ENCODE results near the gene NPAS4. TPM values are rescaled to one million over a fixed set of nuclear protein-coding genes. Genes with fewer than 3 reads are reported as not detected.

NPAS4 gene
- total RNA-seq, 1 experiment from 2014 or later, result 1.6 TPM

GRCh38 chr11:66454828-66455227 is 34.0 kb downstream of the NPAS4 start:
- Histone ChIP-seq H4K91ac (ENCODE audit: insufficient read length, low read depth, low read length) (no peak overlapping the region), H3K79me1 (ENCODE audit: insufficient read depth, low read depth, low read length, poor library complexity, severe bottlenecking) (no peaks in the 10 kb centered on the region), H3K18ac (ENCODE audit: insufficient read length, low read depth, low read length) (no peak overlapping the region), H3T11ph (ENCODE audit: low read length) (no peak overlapping the region), H2BK20ac (ENCODE audit: low read depth, low read length, poor library complexity, severe bottlenecking) (no peak overlapping the region), H3K23ac (ENCODE audit: insufficient read length, low read depth, low read length) (no peak overlapping the region), H3K14ac (ENCODE audit: insufficient read depth, low read length) (no peak overlapping the region), H2BK12ac (ENCODE audit: insufficient read length, low read depth, low read length) (no peak overlapping the region), H3K79me2 (ENCODE audit: insufficient read depth, low read length) (no peaks in the 10 kb centered on the region), H3K27me3 (ENCODE audit: insufficient read depth, low read length) (no peaks in the 10 kb centered on the region), H3K27ac (ENCODE audit: insufficient read length, low read depth, low read length) (no peak overlapping the region), H2BK15ac (ENCODE audit: low read depth, low read length) (no peak overlapping the region), H2BK5ac (ENCODE audit: insufficient read length, low read length) (no peak overlapping the region), H2BK120ac (ENCODE audit: low read depth, low read length, poor library complexity, severe bottlenecking) (no peak overlapping the region), H4K8ac (replicated peaks; ENCODE audit: insufficient read length, low read depth, low read length) (no peak overlapping the region), H3K9me3 (ENCODE audit: control insufficient read depth, low read depth, low read length) (peaks cover 7% of the 10 kb centered on the region), H3K4me2 (ENCODE audit: insufficient read depth, insufficient read length, low read length) (no peak overlapping the region), H3K4ac (ENCODE audit: low read depth, low read length) (no peak overlapping the region), H4K5ac (ENCODE audit: insufficient read length, low read depth, low read length) (no peak overlapping the region), H2AK5ac (ENCODE audit: insufficient read length, low read length) (no peak overlapping the region), H3K56ac (ENCODE audit: insufficient read length, low read depth, low read length) (no peak overlapping the region), H4K20me1 (ENCODE audit: control insufficient read depth, insufficient read depth, insufficient read length) (no peaks in the 10 kb centered on the region), H2AFZ (ENCODE audit: low read length) (no peak overlapping the region), H3K4me1 (ENCODE audit: insufficient read depth, low read length) (no peaks in the 10 kb centered on the region), H3K23me2 (ENCODE audit: insufficient read length, low read depth, low read length, poor library complexity, severe bottlenecking) (no peaks in the 10 kb centered on the region), H3K9ac (ENCODE audit: extremely low read depth, insufficient read length, low read length) (no peak overlapping the region)
- DNase-seq, result no peak
- Mint-ChIP-seq H3K27me3 (ENCODE audit: low read depth) (peaks cover 18% of the 10 kb centered on the region), H3K36me3 (ENCODE audit: insufficient read depth in 1 of 3, low read depth in 3 of 3) (peaks cover 0 to 5% (median 0%) of the 10 kb centered on the region in 3 experiments; a peak in 2 of 7 replicates), H3K27ac (no peak overlapping the region), H3K9me3 (peaks cover 0 to 6% of the 10 kb centered on the region in 2 experiments; a peak in 1 of 5 replicates), H3K4me3 (no peak overlapping the region), H3K4me1 (peaks cover 0 to 12% of the 10 kb centered on the region in 2 experiments; a peak in 2 of 4 replicates)
- no CpG with 5 or more reads among the region's 3 CpGs for WGBS (ENCODE audit: extremely low coverage, insufficient read length, low lambda C conversion rate)
- TF ChIP-seq, protein P1, sequence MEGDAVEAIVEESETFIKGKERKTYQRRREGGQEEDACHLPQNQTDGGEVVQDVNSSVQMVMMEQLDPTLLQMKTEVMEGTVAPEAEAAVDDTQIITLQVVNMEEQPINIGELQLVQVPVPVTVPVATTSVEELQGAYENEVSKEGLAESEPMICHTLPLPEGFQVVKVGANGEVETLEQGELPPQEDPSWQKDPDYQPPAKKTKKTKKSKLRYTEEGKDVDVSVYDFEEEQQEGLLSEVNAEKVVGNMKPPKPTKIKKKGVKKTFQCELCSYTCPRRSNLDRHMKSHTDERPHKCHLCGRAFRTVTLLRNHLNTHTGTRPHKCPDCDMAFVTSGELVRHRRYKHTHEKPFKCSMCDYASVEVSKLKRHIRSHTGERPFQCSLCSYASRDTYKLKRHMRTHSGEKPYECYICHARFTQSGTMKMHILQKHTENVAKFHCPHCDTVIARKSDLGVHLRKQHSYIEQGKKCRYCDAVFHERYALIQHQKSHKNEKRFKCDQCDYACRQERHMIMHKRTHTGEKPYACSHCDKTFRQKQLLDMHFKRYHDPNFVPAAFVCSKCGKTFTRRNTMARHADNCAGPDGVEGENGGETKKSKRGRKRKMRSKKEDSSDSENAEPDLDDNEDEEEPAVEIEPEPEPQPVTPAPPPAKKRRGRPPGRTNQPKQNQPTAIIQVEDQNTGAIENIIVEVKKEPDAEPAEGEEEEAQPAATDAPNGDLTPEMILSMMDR (conservative IDR thresholded peaks at IDR 0.05), result no peak
